GM21737 (cell line): ENCODE data around the gene WFDC2.
"Not testable (repeated sequence)": the region's sequence is repeated elsewhere in the genome, so short reads cannot be mapped to it uniquely, and the experiment has no call there.

Experiments used
- ATAC-seq: cut with Tn5 transposase; IDR thresholded peaks from one replicate; pipeline ENCODE4 v1.9.1; 2021; ENCODE audit warnings: mild to moderate bottlenecking, moderate library complexity; ENCODE audit not compliant: unreplicated experiment

The WFDC2 gene

GRCh38 chr20:45450097-45450818 is 19.3 kb upstream of the WFDC2 start:
- ATAC-seq, result no peak

DNA sequence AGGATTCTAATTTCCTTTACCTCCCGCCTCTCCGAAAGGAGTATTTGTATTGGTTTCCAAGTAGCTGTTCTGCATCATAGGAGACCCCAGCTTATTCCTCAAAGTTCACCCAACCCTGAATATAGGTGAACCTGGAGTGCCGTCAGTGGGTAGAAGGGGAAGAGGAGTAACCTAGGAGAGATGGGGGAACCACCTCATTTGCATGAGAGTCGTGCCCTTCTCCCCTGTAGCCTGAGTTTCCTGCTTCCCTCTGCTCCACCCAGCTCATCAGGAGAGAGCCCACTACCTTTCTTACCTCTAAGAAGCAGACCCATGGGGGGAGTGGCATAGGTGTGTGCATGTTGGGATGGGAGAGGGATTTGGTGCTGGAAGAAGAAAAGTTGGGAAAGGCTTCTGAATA is 17.3 kb upstream of the WFDC2 start:
- ATAC-seq, result no peak

GRCh38 chr20:45452772-45453691 is 16.5 kb upstream of the WFDC2 start:
- no peak for ATAC-seq

- ATAC-seq, result no peak
Measured at GRCh38 chr20:45456632-45457031, 12.9 kb upstream of the WFDC2 start.

GRCh38 chr20:45459606-45460005 is 9.9 kb upstream of the WFDC2 start:
- no peak for ATAC-seq

GRCh38 chr20:45461225-45461624 is 8.3 kb upstream of the WFDC2 start:
- no peak for ATAC-seq

DNA sequence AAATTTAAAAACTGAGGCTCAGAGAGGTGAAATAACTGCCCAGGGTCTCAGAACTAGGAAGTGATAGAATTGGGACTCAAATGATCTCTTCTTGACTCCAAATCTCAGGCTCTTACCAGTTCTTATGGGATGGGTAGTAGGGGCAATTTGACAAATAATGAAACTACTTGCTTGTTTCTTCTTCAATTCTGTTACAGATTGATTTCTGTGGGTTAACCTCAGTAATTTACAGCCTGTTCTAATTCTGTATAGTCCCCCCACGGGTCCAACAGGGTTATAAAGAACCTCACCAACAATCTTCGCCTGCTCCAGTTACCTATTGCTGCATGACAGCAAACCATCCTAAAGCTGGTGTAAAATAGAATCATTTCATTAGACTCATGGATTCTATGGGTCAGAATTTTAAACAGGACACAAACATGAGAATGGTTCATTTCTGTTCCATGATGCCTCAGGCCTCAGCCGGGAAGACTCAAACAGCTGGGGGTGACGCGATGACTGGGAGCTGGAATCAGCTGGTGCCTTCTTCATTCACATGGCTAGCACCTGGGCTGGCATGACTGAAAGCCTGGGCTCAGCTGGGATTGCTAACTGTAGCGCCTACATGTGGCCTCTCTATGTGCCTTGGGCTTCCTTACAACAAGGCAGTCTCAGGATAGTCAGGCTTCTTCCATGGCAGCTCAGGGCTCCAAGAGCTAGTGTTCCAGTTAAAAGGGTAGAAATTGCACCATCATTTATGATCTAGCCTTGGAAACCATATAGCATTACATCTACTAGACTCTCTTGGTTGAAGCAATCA is 6.6 kb upstream of the WFDC2 start:
- ATAC-seq, result no peak

GRCh38 chr20:45463709-45464108 is 5.8 kb upstream of the WFDC2 start:
- ATAC-seq, result no peak

- ATAC-seq, result no peak
Measured at GRCh38 chr20:45465491-45466266, 3.9 kb upstream of the WFDC2 start.

- no peak for ATAC-seq
Measured at GRCh38 chr20:45467172-45467571, 2.4 kb upstream of the WFDC2 start.

DNA sequence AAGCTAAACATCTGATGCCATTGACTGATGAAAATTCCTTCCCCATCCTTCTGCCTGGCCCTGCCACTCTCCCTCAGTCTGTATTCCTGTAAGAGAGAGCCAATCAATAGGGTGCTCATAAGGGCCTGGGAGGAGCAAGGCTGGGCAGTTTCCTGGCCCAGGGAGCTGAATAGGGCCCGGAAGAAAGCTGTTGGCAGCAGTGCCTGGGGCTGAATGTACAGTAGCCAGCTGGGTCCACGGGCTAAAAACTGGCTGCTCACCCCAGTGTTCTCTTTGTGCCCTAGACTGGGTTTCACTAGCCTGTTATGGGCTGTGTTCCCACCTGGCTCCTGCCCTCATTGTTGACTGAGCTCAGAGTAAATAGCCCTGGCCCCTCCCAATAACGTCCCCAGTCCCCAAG is 1.7 kb upstream of the WFDC2 start:
- ATAC-seq, result no peak

- peak; percentile 71 for ATAC-seq
Measured at GRCh38 chr20:45470262-45470931, 844 bp downstream of the WFDC2 start.

DNA sequence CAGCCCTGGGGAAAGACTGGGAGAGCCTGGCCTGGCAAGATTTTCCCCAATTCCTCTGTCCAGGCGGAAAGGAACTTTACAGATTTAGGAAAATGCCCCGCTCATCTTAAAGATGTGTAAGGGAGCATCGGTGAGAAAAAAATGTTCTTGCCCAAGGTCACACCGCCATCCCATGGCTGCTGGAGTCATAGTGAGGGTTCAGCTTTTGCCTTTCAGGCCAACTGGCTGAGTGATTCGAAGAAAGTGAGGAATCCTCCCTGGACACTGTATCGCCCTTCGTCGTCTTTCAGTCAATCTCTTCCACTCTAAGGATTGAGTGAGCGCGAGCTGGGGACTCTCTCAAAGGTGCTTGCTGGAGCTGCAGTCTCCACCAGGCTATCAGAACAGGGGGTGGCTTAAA is 1.4 kb downstream of the WFDC2 start:
- peak; percentile 29 for ATAC-seq

DNA sequence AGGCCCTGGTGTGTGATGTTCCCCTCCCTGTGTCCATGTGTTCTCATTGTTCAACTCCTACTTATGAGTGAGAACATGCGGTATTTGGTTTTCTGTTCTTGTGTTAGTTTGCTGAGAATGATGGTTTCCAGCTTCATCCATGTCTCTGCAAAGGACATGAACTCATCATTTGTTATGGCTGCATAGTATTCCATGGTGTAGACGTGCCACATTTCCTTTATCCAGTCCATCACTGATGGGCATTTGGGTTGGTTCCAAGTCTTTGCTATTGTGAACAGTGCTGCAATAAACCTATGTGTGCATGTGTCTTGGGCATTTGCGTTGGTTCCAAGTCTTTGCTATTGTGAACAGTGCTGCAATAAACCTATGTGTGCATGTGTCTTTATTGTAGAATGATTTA is 2.7 kb downstream of the WFDC2 start:
- not testable (repeated sequence) for ATAC-seq

- ATAC-seq, result not testable (repeated sequence)
Measured at GRCh38 chr20:45477530-45478148, 8.1 kb downstream of the WFDC2 start.

- no peak for ATAC-seq
Measured at GRCh38 chr20:45479822-45480221, 10.3 kb downstream of the WFDC2 start.

- ATAC-seq, result no peak
Measured at GRCh38 chr20:45484676-45485075, 15.1 kb downstream of the WFDC2 start.

- no peak for ATAC-seq
Measured at GRCh38 chr20:45485388-45485787, 15.8 kb downstream of the WFDC2 start.

- no peak for ATAC-seq
Measured at GRCh38 chr20:45487231-45487635, 17.7 kb downstream of the WFDC2 start.
